Uterus (tissue), 4 donors: ENCODE data around the gene OR1S1. TPM values are rescaled to one million over a fixed set of nuclear protein-coding genes. Genes with fewer than 3 reads are reported as not detected.
"Not testable (repeated sequence)": the region's sequence is repeated elsewhere in the genome, so short reads cannot be mapped to it uniquely, and the experiment has no call there.

Experiments used
- DNase-seq, 2 donors: peaks; one replicate each; pipeline ENCODE4 v3.0.0-alpha.2; 2019 to 2020
- H3K27ac ChIP-seq, 2 donors: fragments of 200-600 bp; sonication (generic); 1 replicate in 1 of 2; 2 replicates in 1 of 2; pipeline ENCODE4 v1.5.1; 2016 to 2018
- H3K27me3 ChIP-seq, 2 donors: fragments of 200-600 bp; sonication (generic); one replicate each; pipeline ENCODE4 v1.5.1; 2018 to 2019; ENCODE audit warnings: control low read depth in 1 of 2
- H3K36me3 ChIP-seq, 2 donors: fragments of 200-600 bp; sonication (generic); one replicate each; pipeline ENCODE4 v1.5.1; 2019; ENCODE audit warnings: control low read depth in 1 of 2
- H3K4me1 ChIP-seq, 2 donors: fragments of 200-600 bp; sonication (generic); one replicate each; pipeline ENCODE4 v1.5.1; 2018 to 2019; ENCODE audit warnings: control low read depth in 1 of 2
- H3K4me3 ChIP-seq, 2 donors: fragments of 200-600 bp; sonication (generic); 1 replicate in 1 of 2; 2 replicates in 1 of 2; pipeline ENCODE4 v1.5.1; 2018 to 2019; ENCODE audit warnings: mild to moderate bottlenecking in 1 of 2
- H3K9me3 ChIP-seq, 2 donors: fragments of 200-600 bp; sonication (generic); one replicate each; pipeline ENCODE4 v1.5.1; 2019; ENCODE audit warnings: control low read depth in 1 of 2
- POLR2A ChIP-seq, 2 donors: fragments of 450-650 bp; IDR thresholded peaks; one replicate each; pipeline ENCODE4 v1.6.1; 2016; ENCODE audit warnings: antibody characterized with exemption in 2 of 2, mild to moderate bottlenecking in 1 of 2, moderate library complexity in 1 of 2
- intact Hi-C: fragments of 100-400 bp; cut with DNase I; formaldehyde crosslinking; loops from one replicate; pipeline ENCODE4 v1.15.1; 2023; ENCODE audit warnings: low total_unique reads
- total RNA-seq, 4 donors: library from RNA; depleted of rRNA in 3 of 4; stranded (reverse); fragments of >200 nt in 3 of 4; gene quantifications; one replicate each; pipeline versions ENCODE4 v1.1.0 to v1.2.4, GENCODE V29; 2014 to 2023
- TF ChIP-seq, protein P1 (sequence below), 4 experiments: fragments of 200-600 bp in 2 of 4; fragments of 450-650 bp in 2 of 4; sonication (generic) in 2 of 4; IDR thresholded peaks; one replicate each; pipeline ENCODE4 v1.5.1; 2016 to 2019; ENCODE audit warnings: antibody characterized with exemption in 4 of 4, mild to moderate bottlenecking in 2 of 4, moderate library complexity in 1 of 4
- donor health status: DM: yes; HTN: yes; CAD: no.

The OR1S1 gene
- total RNA-seq = not detected

GRCh38 chr11:58212420-58212819, at the start of gene OR1S1:
Gene OR1S1, plus strand, starts transcription at chr11:58212720.
- H3K27me3 ChIP-seq, H3K4me1 ChIP-seq, intact Hi-C loops, H3K9me3 ChIP-seq, DNase-seq, H3K36me3 ChIP-seq, H3K27ac ChIP-seq, H3K4me3 ChIP-seq: not testable (repeated sequence)

DNA sequence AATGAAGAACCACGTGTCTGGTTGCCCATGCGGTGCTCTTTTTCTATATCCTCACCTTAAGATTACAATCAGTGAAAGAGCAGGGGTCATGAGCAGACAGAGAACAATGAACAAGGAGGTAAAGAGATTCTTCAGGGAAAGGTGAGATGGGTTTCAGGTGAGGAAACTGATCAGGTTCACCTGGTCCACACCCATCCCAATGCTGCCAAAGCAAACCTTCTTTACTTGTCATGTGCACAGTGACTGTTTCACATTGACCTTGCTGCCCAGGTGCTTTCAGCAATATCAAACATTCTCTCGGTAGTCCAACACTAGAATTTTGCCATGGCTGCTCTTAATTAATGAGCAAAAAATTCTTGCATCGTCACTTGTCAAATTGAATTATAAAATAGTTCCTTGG, 48.1 kb upstream of the OR1S1 start:
- Histone ChIP-seq H3K4me3 (no peak overlapping the region), H3K4me1 (no peaks in the 10 kb centered on the region), H3K27ac (no peak overlapping the region), H3K36me3 (no peaks in the 10 kb centered on the region), H3K9me3 (no peaks in the 10 kb centered on the region), H3K27me3 (no peaks in the 10 kb centered on the region)
- intact Hi-C loops = no loop called here
- DNase-seq = no peak
- no peak for TF ChIP-seq POLR2A (IDR thresholded peaks at IDR 0.05)
- TF ChIP-seq, protein P1, sequence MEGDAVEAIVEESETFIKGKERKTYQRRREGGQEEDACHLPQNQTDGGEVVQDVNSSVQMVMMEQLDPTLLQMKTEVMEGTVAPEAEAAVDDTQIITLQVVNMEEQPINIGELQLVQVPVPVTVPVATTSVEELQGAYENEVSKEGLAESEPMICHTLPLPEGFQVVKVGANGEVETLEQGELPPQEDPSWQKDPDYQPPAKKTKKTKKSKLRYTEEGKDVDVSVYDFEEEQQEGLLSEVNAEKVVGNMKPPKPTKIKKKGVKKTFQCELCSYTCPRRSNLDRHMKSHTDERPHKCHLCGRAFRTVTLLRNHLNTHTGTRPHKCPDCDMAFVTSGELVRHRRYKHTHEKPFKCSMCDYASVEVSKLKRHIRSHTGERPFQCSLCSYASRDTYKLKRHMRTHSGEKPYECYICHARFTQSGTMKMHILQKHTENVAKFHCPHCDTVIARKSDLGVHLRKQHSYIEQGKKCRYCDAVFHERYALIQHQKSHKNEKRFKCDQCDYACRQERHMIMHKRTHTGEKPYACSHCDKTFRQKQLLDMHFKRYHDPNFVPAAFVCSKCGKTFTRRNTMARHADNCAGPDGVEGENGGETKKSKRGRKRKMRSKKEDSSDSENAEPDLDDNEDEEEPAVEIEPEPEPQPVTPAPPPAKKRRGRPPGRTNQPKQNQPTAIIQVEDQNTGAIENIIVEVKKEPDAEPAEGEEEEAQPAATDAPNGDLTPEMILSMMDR (IDR thresholded peaks at IDR 0.05) = no peak

- Histone ChIP-seq H3K9me3 (no peaks in the 10 kb centered on the region), H3K4me1 (no peaks in the 10 kb centered on the region), H3K27me3 (no peaks in the 10 kb centered on the region), H3K4me3 (no peak overlapping the region), H3K36me3 (no peaks in the 10 kb centered on the region), H3K27ac (no peak overlapping the region)
- DNase-seq = no peak
- TF ChIP-seq, protein P1 (IDR thresholded peaks at IDR 0.05) = no peak
- no peak for TF ChIP-seq POLR2A (IDR thresholded peaks at IDR 0.05)
- intact Hi-C loops = no loop called here
Observed at GRCh38 chr11:58164990-58165389, 47.5 kb upstream of the OR1S1 start.

- H3K36me3 ChIP-seq = no peaks in the 10 kb centered on the region
- intact Hi-C loops = no loop called here
- H3K27me3 ChIP-seq = no peaks in the 10 kb centered on the region
- TF ChIP-seq POLR2A (IDR thresholded peaks at IDR 0.05) = no peak
- TF ChIP-seq, protein P1 (IDR thresholded peaks at IDR 0.05) = no peak
- no peaks in the 10 kb centered on the region for H3K4me1 ChIP-seq
- no peak overlapping the region for H3K4me3 ChIP-seq
- DNase-seq = no peak
- no peaks in the 10 kb centered on the region for H3K9me3 ChIP-seq
- H3K27ac ChIP-seq = no peak overlapping the region
Observed at GRCh38 chr11:58165504-58166106, 46.9 kb upstream of the OR1S1 start.

DNA sequence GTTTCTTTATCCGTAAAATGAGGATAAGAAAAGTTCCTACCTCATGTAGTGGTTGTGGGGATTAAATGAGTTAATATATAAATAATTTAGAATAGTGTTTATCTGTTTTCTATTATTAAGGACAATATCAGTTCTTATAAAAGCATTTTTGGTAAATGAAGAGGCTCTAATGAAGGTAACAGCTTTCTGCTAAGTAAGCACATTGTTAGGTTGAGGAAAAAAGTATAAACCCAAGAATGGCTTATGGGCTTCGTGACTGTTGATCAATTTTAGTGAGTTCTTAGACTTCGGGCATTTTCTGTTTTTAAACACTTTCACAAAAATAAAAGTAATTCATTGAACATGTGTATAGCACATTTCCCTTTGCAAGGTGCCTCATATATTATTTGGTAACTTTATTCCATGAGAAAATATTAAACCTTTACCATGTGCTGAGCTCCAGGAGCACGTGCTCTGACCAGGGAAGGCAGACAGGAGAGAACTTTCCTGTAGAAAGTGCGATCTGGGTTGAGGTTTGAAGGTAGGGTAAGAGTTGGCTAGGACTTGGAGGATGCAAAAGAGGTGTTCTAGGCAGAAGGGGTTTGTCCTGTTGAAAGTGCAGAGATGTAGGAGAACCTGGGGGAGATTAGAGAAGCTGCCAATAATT, 35.0 kb upstream of the OR1S1 start:
- H3K9me3 ChIP-seq = no peaks in the 10 kb centered on the region
- no peak overlapping the region for H3K27ac ChIP-seq
- H3K36me3 ChIP-seq = no peaks in the 10 kb centered on the region
- no peak overlapping the region for H3K4me3 ChIP-seq
- TF ChIP-seq, protein P1 (IDR thresholded peaks at IDR 0.05) = no peak
- TF ChIP-seq POLR2A (IDR thresholded peaks at IDR 0.05) = no peak
- no peaks in the 10 kb centered on the region for H3K4me1 ChIP-seq
- no peak for DNase-seq
- intact Hi-C loops = no loop called here
- H3K27me3 ChIP-seq = no peaks in the 10 kb centered on the region
